HCT116 (cell line): ENCODE results near the gene ABCC9. TPM values are rescaled to one million over a fixed set of nuclear protein-coding genes. Genes with fewer than 3 reads are reported as not detected.

Experiments used
- ATAC-seq: fragments of 200-7000 bp; cut with Tn5 transposase; 2 replicates; pipeline ENCODE4 v1.9.1; 2020; ENCODE audit warnings: mild to moderate bottlenecking, moderate library complexity
- BruUV-seq: library from RNA; stranded (reverse); fragments of 400-500 nt; replicated peaks from 2 replicates; lab custom pipeline; 2021; lab: Mats Ljungman, UMichigan
- CTCF ChIA-PET: fragments of 300-600 bp; sonication (Branson Sonifier 250); formaldehyde crosslinking; loops from one replicate; lab custom pipeline; 2021; ENCODE audit warnings: antibody characterized with exemption; lab: Charles Lee
- POLR2A ChIA-PET: fragments of 300-600, 350-600 bp; sonication (Branson Sonifier 250); formaldehyde crosslinking; loops from one replicate; lab custom pipeline; 2021; ENCODE audit warnings: antibody characterized with exemption; lab: Charles Lee
- RAD21 ChIA-PET, 2 experiments: fragments of 300-600 bp; sonication (Branson Sonifier 250); formaldehyde crosslinking; loops; one replicate each; lab custom pipeline; 2023; ENCODE audit warnings: low total read pairs in 2 of 2; ENCODE audit not compliant: uncharacterized antibody in 2 of 2, unreplicated experiment in 2 of 2, low non-redundant PET in 1 of 2; lab: Charles Lee
- DNase-seq: peaks from one replicate; pipeline ENCODE4 v3.0.0-alpha.2; 2010; ENCODE audit warnings: low read depth, low spot score
- H2AFZ ChIP-seq: fragments of 200-600 bp; shearing (Covaris generic), sonication (generic); 2 replicates; pipeline ENCODE4 v1.6.1; 2017; ENCODE audit warnings: low read depth, mixed run types, mixed read lengths, antibody characterized with exemption, low read length; ENCODE audit not compliant: poor library complexity, severe bottlenecking
- H3K27ac ChIP-seq: 2 replicates; pipeline ENCODE4 v1.5.1; 2012; ENCODE audit warnings: low read depth, low read length
- H3K27me3 ChIP-seq: fragments of 200-600 bp; sonication (generic); 2 replicates; pipeline ENCODE4 v1.6.1; 2016; ENCODE audit warnings: mixed run types, low read length, mixed read lengths; ENCODE audit not compliant: insufficient read depth
- H3K36me3 ChIP-seq, 2 experiments: fragments of 200-500 bp in 1 of 2; fragments of 200-600 bp in 1 of 2; sonication (Bioruptor generic) in 1 of 2; sonication (generic) in 1 of 2; 2 replicates each; pipeline versions ENCODE4 v1.5.1 to v1.6.1; 2014 to 2016; ENCODE audit warnings: low read length in 2 of 2, inconsistent platforms in 1 of 2, mixed read lengths in 1 of 2, mixed run types in 1 of 2; ENCODE audit not compliant: insufficient read depth in 2 of 2, control insufficient read depth in 1 of 2
- H3K4me1 ChIP-seq, 2 experiments: fragments of 200-600 bp in 1 of 2; sonication (generic) in 1 of 2; 2 replicates each; pipeline versions ENCODE4 v1.5.1 to v1.6.1; 2012 to 2017; ENCODE audit warnings: low read length in 2 of 2, inconsistent platforms in 1 of 2, mild to moderate bottlenecking in 1 of 2, mixed read lengths in 1 of 2, mixed run types in 1 of 2, moderate library complexity in 1 of 2; ENCODE audit not compliant: insufficient read depth in 2 of 2, control insufficient read depth in 1 of 2
- H3K4me2 ChIP-seq: fragments of 200-600 bp; sonication (generic); 2 replicates; pipeline ENCODE4 v1.6.1; 2017; ENCODE audit warnings: mixed run types, low read length, mixed read lengths
- H3K4me3 ChIP-seq, 2 experiments: fragments of 200-600 bp in 1 of 2; sonication (generic) in 1 of 2; replicated peaks in 1 of 2; 2 replicates each; pipeline ENCODE4 v1.5.1; 2011 to 2016; ENCODE audit warnings: low read length in 2 of 2, control low read depth in 1 of 2, low read depth in 1 of 2, mild to moderate bottlenecking in 1 of 2, mixed read lengths in 1 of 2, mixed run types in 1 of 2
- H3K79me2 ChIP-seq: fragments of 200-600 bp; sonication (generic); 2 replicates; pipeline ENCODE4 v1.6.1; 2017; ENCODE audit warnings: mild to moderate bottlenecking, mixed run types, low read length, moderate library complexity, mixed read lengths; ENCODE audit not compliant: insufficient read depth
- H3K9ac ChIP-seq: fragments of 200-600 bp; sonication (generic); 2 replicates; pipeline ENCODE4 v1.6.1; 2016; ENCODE audit warnings: low read length, mixed read lengths
- H3K9me2 ChIP-seq: fragments of 200-600 bp; sonication (generic), shearing (Covaris generic); 2 replicates; pipeline ENCODE4 v1.6.1; 2017; ENCODE audit warnings: mixed run types, mild to moderate bottlenecking, moderate library complexity; ENCODE audit not compliant: insufficient read depth
- H3K9me3 ChIP-seq, 2 experiments: fragments of 200-500 bp in 1 of 2; fragments of 200-600 bp in 1 of 2; sonication (Bioruptor generic) in 1 of 2; sonication (generic) in 1 of 2; 2 replicates each; pipeline ENCODE4 v1.6.1; 2014 to 2017; ENCODE audit warnings: low read length in 2 of 2, mixed read lengths in 2 of 2, inconsistent platforms in 1 of 2, low read depth in 1 of 2, mild to moderate bottlenecking in 1 of 2, mixed run types in 1 of 2, moderate library complexity in 1 of 2; ENCODE audit not compliant: control insufficient read depth in 1 of 2, insufficient read depth in 1 of 2
- H4K20me1 ChIP-seq: fragments of 200-600 bp; sonication (generic), shearing (Covaris generic); 2 replicates; pipeline ENCODE4 v1.6.1; 2017; ENCODE audit warnings: mixed run types, mild to moderate bottlenecking, moderate library complexity; ENCODE audit not compliant: insufficient read depth
- CBX3 ChIP-seq: IDR thresholded peaks from 2 replicates; pipeline ENCODE4 v1.6.1; 2012; ENCODE audit warnings: low read depth
- CEBPB ChIP-seq: IDR thresholded peaks from 2 replicates; pipeline ENCODE4 v1.6.1; 2012; ENCODE audit warnings: low read depth
- EGR1 ChIP-seq: IDR thresholded peaks from 2 replicates; pipeline ENCODE4 v1.6.1; 2012; ENCODE audit warnings: low read depth
- ELF1 ChIP-seq: IDR thresholded peaks from 2 replicates; pipeline ENCODE4 v1.6.1; 2012; ENCODE audit warnings: low read depth, borderline replicate concordance
- FOSL1 ChIP-seq: IDR thresholded peaks from 2 replicates; pipeline ENCODE4 v1.6.1; 2012; ENCODE audit warnings: low read depth
- JUND ChIP-seq: IDR thresholded peaks from 2 replicates; pipeline ENCODE4 v1.6.1; 2012
- POLR2AphosphoS5 ChIP-seq: IDR thresholded peaks from 2 replicates; pipeline ENCODE4 v1.6.1; 2011; ENCODE audit warnings: mild to moderate bottlenecking, low read depth, low read length, moderate library complexity
- SRF ChIP-seq: IDR thresholded peaks from 2 replicates; pipeline ENCODE4 v1.6.1; 2012; ENCODE audit warnings: low read depth
- TCF7L2 ChIP-seq: IDR thresholded peaks from 2 replicates; pipeline ENCODE4 v1.7.0; 2011; ENCODE audit warnings: borderline replicate concordance, inconsistent platforms; ENCODE audit not compliant: insufficient read depth, insufficient read length; ENCODE audit errors: extremely low read depth
- YY1 ChIP-seq: IDR thresholded peaks from 2 replicates; pipeline ENCODE4 v1.6.1; 2011; ENCODE audit warnings: low read length, low read depth, moderate library complexity, mild to moderate bottlenecking; ENCODE audit not compliant: insufficient replicate concordance; ENCODE audit errors: extremely low read depth
- ZBTB33 ChIP-seq: IDR thresholded peaks from 2 replicates; pipeline ENCODE4 v1.6.1; 2011; ENCODE audit warnings: mild to moderate bottlenecking, low read length, moderate library complexity; ENCODE audit not compliant: insufficient replicate concordance; ENCODE audit errors: extremely low read depth
- ZNF274 ChIP-seq: fragments of 200-500 bp; sonication (Bioruptor generic); IDR thresholded peaks from 2 replicates; pipeline ENCODE4 v1.6.1; 2014; ENCODE audit warnings: mild to moderate bottlenecking, low read depth, low read length, inconsistent platforms
- intact Hi-C: fragments of 100-400 bp; cut with micrococcal nuclease; formaldehyde crosslinking; loops from 2 replicates; pipeline ENCODE4 v1.10.0; 2022
- total RNA-seq: library from RNA; stranded (reverse); gene quantifications from one replicate; pipeline ENCODE4 v1.2.1, GENCODE V29; 2021; ENCODE audit not compliant: unreplicated experiment

ABCC9 gene
- total RNA-seq, 1 experiment from 2014 or later, result 0.05 TPM

GRCh38 chr12:21801522-21802288, 139.5 kb downstream of the ABCC9 start:
- no peak for ATAC-seq
- CTCF ChIA-PET, result no interaction called here

More at GRCh38 chr12:21801522-21802288, 139.5 kb downstream of the ABCC9 start:
- H2AFZ ChIP-seq, result no peak overlapping the region
- DNase-seq, result no peak
- no peaks in the 10 kb centered on the region for H3K79me2 ChIP-seq
- H3K4me2 ChIP-seq, result no peak overlapping the region
- no peaks in the 10 kb centered on the region for H3K9me2 ChIP-seq
- H3K9ac ChIP-seq, result no peak overlapping the region
- intact Hi-C loops, result no loop called here
- H3K4me1 ChIP-seq, result no peaks in the 10 kb centered on the region
- ChIA-PET POLR2A (no interaction called here), RAD21 (no interaction called here)
- no peaks in the 10 kb centered on the region for H3K27me3 ChIP-seq
- BruUV-seq, result no TSS peak
- no peak overlapping the region for H3K4me3 ChIP-seq
- TF ChIP-seq ZNF274 (no peak), YY1 (no peak), POLR2AphosphoS5 (no peak), EGR1 (no peak), JUND (no peak), ZBTB33 (no peak), TCF7L2 (no peak), CBX3 (no peak), CEBPB (no peak), SRF (no peak), ELF1 (no peak), FOSL1 (no peak)
- H3K36me3 ChIP-seq, result no peaks in the 10 kb centered on the region
- H3K9me3 ChIP-seq, result no peaks in the 10 kb centered on the region
- no peaks in the 10 kb centered on the region for H4K20me1 ChIP-seq
- H3K27ac ChIP-seq, result no peak overlapping the region
